H1 (cell line): Measurements from ENCODE around the gene PRRG3. TPM values are rescaled to one million over a fixed set of nuclear protein-coding genes. Genes with fewer than 3 reads are reported as not detected.

Source experiments
- CTCF ChIA-PET: fragments of 300-600 bp; sonication (Branson Sonifier 250); formaldehyde crosslinking; loops from one replicate; lab custom pipeline; 2021; ENCODE audit not compliant: partially characterized antibody; lab: Charles Lee
- POLR2A ChIA-PET: fragments of 300-600 bp; sonication (Branson Sonifier 250); formaldehyde crosslinking; loops from one replicate; lab custom pipeline; 2021; ENCODE audit warnings: inconsistent platforms; ENCODE audit not compliant: partially characterized antibody; lab: Charles Lee
- DNase-seq, 2 experiments: peaks; one replicate each; pipeline versions ENCODE4 v3.0.0 to v3.0.0-alpha.2; 2010 to 2022; ENCODE audit warnings: low spot score in 2 of 2, low read depth in 1 of 2, mixed read lengths in 1 of 2
- FAIRE-seq: peaks from 2 replicates; lab custom pipeline; 2011; peaks lifted over from hg19 to GRCh38; lab: Jason Lieb, UNC
- H2AFZ ChIP-seq: 2 replicates; pipeline ENCODE4 v1.8.1; 2012; ENCODE audit warnings: low read length, inconsistent platforms
- H2AK5ac ChIP-seq: 2 replicates; pipeline ENCODE4 v1.6.1; 2013; ENCODE audit warnings: low read depth, low read length
- H2BK120ac ChIP-seq: replicated peaks from 2 replicates; pipeline ENCODE3; 2013; ENCODE audit warnings: low read depth, low read length, inconsistent platforms
- H2BK12ac ChIP-seq: 2 replicates; pipeline ENCODE4 v1.6.1; 2013; ENCODE audit warnings: low read depth, low read length
- H2BK15ac ChIP-seq: 2 replicates; pipeline ENCODE4 v1.6.1; 2013; ENCODE audit warnings: low read length
- H2BK20ac ChIP-seq: 2 replicates; pipeline ENCODE4 v1.6.1; 2013; ENCODE audit warnings: low read length
- H2BK5ac ChIP-seq: 2 replicates; pipeline ENCODE4 v1.6.1; 2013; ENCODE audit warnings: low read depth, low read length
- H3K14ac ChIP-seq: 2 replicates; pipeline ENCODE4 v1.6.1; 2013; ENCODE audit warnings: inconsistent platforms; ENCODE audit not compliant: insufficient read length
- H3K18ac ChIP-seq: 2 replicates; pipeline ENCODE4 v1.6.1; 2013; ENCODE audit warnings: low read length; ENCODE audit errors: extremely low read depth
- H3K23ac ChIP-seq: 2 replicates; pipeline ENCODE4 v1.6.1; 2013; ENCODE audit warnings: inconsistent platforms; ENCODE audit not compliant: insufficient read length
- H3K23me2 ChIP-seq: 2 replicates; pipeline ENCODE4 v1.6.1; 2013; ENCODE audit warnings: low read depth, low read length
- H3K27ac ChIP-seq: 2 replicates; pipeline ENCODE4 v1.6.1; 2011; ENCODE audit warnings: low read depth, low read length, inconsistent platforms
- H3K27me3 ChIP-seq, 4 experiments: replicated peaks in 1 of 4; 1 replicate in 1 of 4; 2 replicates in 3 of 4; pipeline versions ENCODE4 v1.6.1 to v1.8.1; 2011 to 2013; ENCODE audit warnings: low read length in 3 of 4, mild to moderate bottlenecking in 3 of 4, inconsistent platforms in 2 of 4, mixed read lengths in 2 of 4, moderate library complexity in 1 of 4; ENCODE audit not compliant: control insufficient read depth in 3 of 4, insufficient read depth in 3 of 4; ENCODE audit errors: extremely low read depth in 1 of 4
- H3K36me3 ChIP-seq, 4 experiments: 2 replicates each; pipeline versions ENCODE4 v1.6.1 to v1.8.1; 2011 to 2013; ENCODE audit warnings: mild to moderate bottlenecking in 4 of 4, low read length in 3 of 4, moderate library complexity in 2 of 4, control low read depth in 1 of 4, inconsistent platforms in 1 of 4; ENCODE audit not compliant: insufficient read depth in 4 of 4, control insufficient read depth in 2 of 4
- H3K4ac ChIP-seq: replicated peaks from 2 replicates; pipeline ENCODE3; 2013; ENCODE audit warnings: low read length, low read depth, mixed read lengths, inconsistent platforms; ENCODE audit not compliant: insufficient read length
- H3K4me1 ChIP-seq, 4 experiments: replicated peaks in 1 of 4; 1 replicate in 1 of 4; 2 replicates in 3 of 4; pipeline versions ENCODE4 v1.6.1 to v1.8.1; 2011 to 2013; ENCODE audit warnings: low read length in 3 of 4, inconsistent platforms in 2 of 4, mixed read lengths in 1 of 4; ENCODE audit not compliant: insufficient read depth in 4 of 4, control insufficient read depth in 3 of 4
- H3K4me2 ChIP-seq, 2 experiments: 2 replicates each; pipeline versions ENCODE4 v1.6.1 to v1.8.1; 2011 to 2013; ENCODE audit warnings: low read depth in 2 of 2, low read length in 2 of 2, control low read depth in 1 of 2, inconsistent platforms in 1 of 2, mild to moderate bottlenecking in 1 of 2; ENCODE audit not compliant: insufficient read depth in 1 of 2
- H3K4me3 ChIP-seq, 4 experiments: fragments of 200-600, 300-600 bp in 1 of 4; sonication (generic), shearing (Covaris generic), sonication (Bioruptor Twin) in 1 of 4; 2 replicates each; pipeline versions ENCODE4 v1.5.1 to v1.8.1; 2011 to 2016; ENCODE audit warnings: low read length in 4 of 4, low read depth in 3 of 4, control low read depth in 2 of 4, inconsistent platforms in 2 of 4, mild to moderate bottlenecking in 2 of 4, mixed read lengths in 1 of 4, moderate library complexity in 1 of 4; ENCODE audit not compliant: insufficient read depth in 2 of 4; ENCODE audit errors: extremely low read depth in 1 of 4
- H3K56ac ChIP-seq: replicated peaks from 2 replicates; pipeline ENCODE3; 2013; ENCODE audit warnings: low read depth, mild to moderate bottlenecking, mixed read lengths, low read length, inconsistent platforms; ENCODE audit not compliant: insufficient read length
- H3K79me1 ChIP-seq: 2 replicates; pipeline ENCODE4 v1.6.1; 2013; ENCODE audit warnings: low read depth, low read length, control low read depth
- H3K79me2 ChIP-seq, 2 experiments: 2 replicates each; pipeline versions ENCODE4 v1.6.1 to v1.8.1; 2012 to 2013; ENCODE audit warnings: low read length in 2 of 2, mild to moderate bottlenecking in 2 of 2, inconsistent platforms in 1 of 2; ENCODE audit not compliant: insufficient read depth in 2 of 2, control insufficient read depth in 1 of 2
- H3K9ac ChIP-seq, 4 experiments: replicated peaks in 1 of 4; 1 replicate in 1 of 4; 2 replicates in 3 of 4; pipeline versions ENCODE4 v1.6.1 to v1.8.1; 2011 to 2013; ENCODE audit warnings: low read depth in 3 of 4, low read length in 3 of 4, control low read depth in 2 of 4, mild to moderate bottlenecking in 2 of 4, moderate library complexity in 2 of 4, inconsistent platforms in 1 of 4; ENCODE audit errors: extremely low read depth in 1 of 4
- H3K9me3 ChIP-seq, 2 experiments: 2 replicates each; pipeline versions ENCODE4 v1.6.1 to v1.8.1; 2012 to 2013; ENCODE audit warnings: mild to moderate bottlenecking in 2 of 2, moderate library complexity in 2 of 2, control low read depth in 1 of 2, inconsistent platforms in 1 of 2, low read depth in 1 of 2, low read length in 1 of 2, mixed read lengths in 1 of 2; ENCODE audit not compliant: insufficient read depth in 2 of 2
- H4K20me1 ChIP-seq, 2 experiments: replicated peaks in 1 of 2; 2 replicates each; pipeline versions ENCODE3 to v1.8.1; 2011 to 2013; ENCODE audit warnings: inconsistent platforms in 2 of 2, low read length in 2 of 2, mild to moderate bottlenecking in 1 of 2; ENCODE audit not compliant: insufficient read depth in 2 of 2, control insufficient read depth in 1 of 2
- H4K5ac ChIP-seq: 2 replicates; pipeline ENCODE4 v1.6.1; 2013; ENCODE audit warnings: low read length, low read depth, mixed read lengths, inconsistent platforms; ENCODE audit not compliant: insufficient read length
- H4K8ac ChIP-seq: 2 replicates; pipeline ENCODE4 v1.8.0; 2013; ENCODE audit warnings: mild to moderate bottlenecking, moderate library complexity, low read length, inconsistent platforms; ENCODE audit not compliant: insufficient read depth; ENCODE audit errors: extremely low read depth
- H4K91ac ChIP-seq: replicated peaks from 2 replicates; pipeline ENCODE3; 2013; ENCODE audit warnings: low read length, mixed read lengths, inconsistent platforms; ENCODE audit not compliant: insufficient read length
- CBX5 ChIP-seq: fragments of 300-800, 300-1000 bp; sonication (generic); IDR thresholded peaks from 2 replicates; pipeline ENCODE4 v1.7.1; 2016; ENCODE audit warnings: antibody characterized with exemption, low read length, low read depth
- EGR1 ChIP-seq: IDR thresholded peaks from 2 replicates; pipeline ENCODE4 v1.6.1; 2011; ENCODE audit warnings: low read depth, low read length, borderline replicate concordance
- SAP30 ChIP-seq: fragments of 300-600 bp; sonication (generic); IDR thresholded peaks from 2 replicates; pipeline ENCODE4 v1.7.1; 2012; ENCODE audit warnings: low read length, moderate library complexity, mild to moderate bottlenecking, inconsistent platforms; ENCODE audit not compliant: insufficient read depth, insufficient replicate concordance
- whole genome bisulfite sequencing, 2 experiments: shearing (Covaris generic) in 1 of 2; methylation state at CpG; one replicate each; pipeline versions ENCODE4 v1.1.6 to v1.1.7; 2013 to 2015; ENCODE audit warnings: low lambda C conversion rate in 2 of 2, mixed read lengths in 2 of 2, inconsistent platforms in 1 of 2, low coverage in 1 of 2, missing lambda C conversion rate in 1 of 2; ENCODE audit not compliant: insufficient replicate concordance in 2 of 2, insufficient coverage in 1 of 2, insufficient read length in 1 of 2; ENCODE audit errors: extremely low coverage in 1 of 2, missing lambda C conversion rate in 1 of 2; 5-methylcytosine and 5-hydroxymethylcytosine counted together
- polyA plus RNA-seq, 7 experiments: library from polyadenylated mRNA; depleted of rRNA in 3 of 7; stranded (reverse) in 5 of 7; unstranded in 2 of 7; fragments of >200 nt in 5 of 7; fragments of 200-250 nt in 2 of 7; gene quantifications; 1 replicate in 5 of 7; 2 replicates in 1 of 7; 4 replicates in 1 of 7; pipeline versions ENCODE4 v1.2.1 to v1.2.3, GENCODE V29; 2011 to 2013; ENCODE audit warnings: missing spikeins in 2 of 7, mixed read lengths in 2 of 7
- total RNA-seq: library from RNA; stranded (reverse); fragmentation: NEBNext Ultra II Directional; extraction: Animal tissue kit (Norgen Biotek cat#: 25700); gene quantifications from 2 replicates; pipeline ENCODE4 v1.2.1, GENCODE V29; 2021

PRRG3 gene
- total and polyA plus RNA-seq, 2 of the 8 experiments (the other 6 are each of a cell fraction or from before 2014, with no cell fraction given) = 4.2 to 5.4 TPM

DNA sequence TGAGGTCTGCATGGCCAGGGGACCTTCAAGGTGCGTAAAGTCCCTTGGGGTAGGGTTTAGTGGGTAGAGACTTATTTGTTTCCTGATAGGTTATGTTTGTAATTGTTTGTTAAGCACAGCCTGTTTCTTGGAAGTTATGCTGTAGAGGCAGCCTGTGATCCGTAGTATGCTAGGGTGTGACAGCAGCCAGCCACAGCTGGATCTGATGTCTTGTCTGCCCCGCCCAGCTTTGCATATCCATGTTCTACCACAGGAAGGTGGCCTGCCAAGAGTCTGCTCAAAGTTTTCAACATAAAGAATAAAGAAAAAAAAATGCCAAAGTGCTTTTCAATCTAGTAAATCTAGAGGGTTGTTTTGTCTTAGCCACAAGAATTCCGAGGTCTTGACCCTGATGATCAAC is 19.1 kb upstream of the PRRG3 start:
- Histone ChIP-seq H4K20me1 (no peaks in the 10 kb centered on the region), H2BK12ac (no peak overlapping the region), H4K5ac (no peak overlapping the region), H3K4me3 (no peak overlapping the region), H3K79me1 (no peaks in the 10 kb centered on the region), H2BK15ac (no peak overlapping the region), H3K23ac (no peak overlapping the region), H3K4me1 (no peaks in the 10 kb centered on the region), H2BK120ac (no peak overlapping the region), H3K23me2 (no peaks in the 10 kb centered on the region), H3K36me3 (no peaks in the 10 kb centered on the region), H3K9ac (no peak overlapping the region), H3K14ac (no peak overlapping the region), H2BK20ac (no peak overlapping the region), H4K91ac (no peak overlapping the region)
- POLR2A ChIA-PET = no interaction called here
- TF ChIP-seq SAP30 (no peak), CBX5 (no peak), EGR1 (no peak)
- TF ChIP-seq, all 59 proteins: peak for 0
- DNase-seq (no peak), FAIRE-seq (no peak)
- Histone ChIP-seq H3K9me3 (no peaks in the 10 kb centered on the region), H3K18ac (no peak overlapping the region), H3K56ac (no peak overlapping the region), H2AK5ac (no peak overlapping the region), H3K4me2 (no peak overlapping the region), H3K4ac (no peak overlapping the region), H4K8ac (no peak overlapping the region), H3K79me2 (no peaks in the 10 kb centered on the region), H3K27me3 (no peaks in the 10 kb centered on the region), H3K27ac (no peak overlapping the region), H2AFZ (no peak overlapping the region), H2BK5ac (no peak overlapping the region)
- 81% methylated on average over 3 of the region's 4 CpGs; no CpG with 5 or more reads in 1 of the 2 experiments for WGBS, 2 experiments
- CTCF ChIA-PET = interaction anchor here (5.4 kb wide), 1 partner anchor 170 kb away, joined by 29 read pairs; no protein-coding TSS in a partner anchor
